ENCODE data around the gene C1orf210. TPM values are rescaled to one million over a fixed set of nuclear protein-coding genes. Genes with fewer than 3 reads are reported as not detected.

C1orf210 gene
- total and polyA plus RNA-seq, 11 donors, result not detected

- Histone ChIP-seq H3K27me3 (no peaks in the 10 kb centered on the region), H3K4me3 (no peak overlapping the region), H3K9me3 (no peaks in the 10 kb centered on the region), H3K27ac (no peak overlapping the region), H3K36me3 (no peaks in the 10 kb centered on the region), H3K4me1 (peaks cover 4 to 47% (median 10%) of the 10 kb centered on the region in 12 donors)
- ATAC-seq (no peak), DNase-seq (no peak)
- intact Hi-C loops (cut with DNase I), result loop anchor here in 5 of 10 donors (2.0 to 10.0 kb wide), 2 partner anchors 149 to 151 kb away; partner anchors contain the start of genes MED8 (in 4 of the 5) and SZT2 (in 4 of the 5)
- TF ChIP-seq POLR2A (IDR thresholded peaks at IDR 0.05) (no peak), CTCF (IDR thresholded peaks at IDR 0.05) (no peak)
- 89 to 96% (median 93%) methylated on average over 5 of the region's 5 CpGs for WGBS, 4 donors
Measured at GRCh38 chr1:43233631-43234030, 51.8 kb downstream of the C1orf210 start.

DNA sequence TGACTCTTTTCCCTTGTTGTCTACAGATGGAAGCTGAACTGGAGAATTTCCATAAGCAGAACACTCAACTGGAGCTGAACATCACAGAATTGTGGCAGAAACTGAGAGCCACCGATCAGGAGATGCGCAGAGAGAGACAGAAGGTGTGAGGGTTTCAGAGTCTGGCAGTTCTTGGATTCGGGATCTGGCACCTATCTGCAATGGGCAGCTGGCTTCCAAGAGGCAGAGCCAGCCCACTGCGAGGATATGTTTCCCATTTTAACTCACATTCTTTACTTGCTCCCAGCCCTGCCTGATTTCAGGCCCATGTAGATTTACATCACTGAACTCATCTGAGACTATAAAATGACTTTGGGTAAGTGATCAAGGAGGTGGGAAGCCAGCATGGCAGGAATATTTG, 52.9 kb downstream of the C1orf210 start:
- no peak for DNase-seq
- ATAC-seq, result no peak
- peak overlapping the region in 5 of 12 donors; percentile 16 to 64 (median 19) for H3K27ac ChIP-seq

DNA sequence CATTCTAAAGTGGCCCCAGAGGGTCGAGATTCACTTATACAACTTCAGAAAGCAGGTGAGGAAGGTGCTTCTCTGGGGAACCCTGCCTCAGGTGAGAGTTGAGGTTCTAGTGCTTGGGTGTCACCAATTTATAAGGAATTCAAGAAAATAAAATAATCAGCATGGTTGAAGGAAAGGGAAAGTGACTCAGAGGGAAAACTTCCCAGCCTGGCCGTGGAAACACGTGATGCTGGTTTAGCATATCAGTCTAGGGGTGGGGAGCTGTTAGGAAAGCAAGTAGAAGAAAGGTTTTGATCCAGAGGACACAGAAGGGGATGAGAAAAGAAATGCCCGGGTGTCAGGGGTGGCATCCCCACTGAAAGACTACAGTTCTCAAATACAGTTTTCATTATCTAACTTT, 53.3 kb downstream of the C1orf210 start:
- intact Hi-C loops (cut with DNase I), result loop anchor here in 4 of 10 donors (10.0 kb wide), 1 partner anchor 153 kb away; the partner anchor contains the start of genes MED8 (in 4 of the 4) and SZT2 (in 4 of the 4)
- no peaks in the 10 kb centered on the region for H3K27me3 ChIP-seq
- no peaks in the 10 kb centered on the region for H3K9me3 ChIP-seq
- H3K27ac ChIP-seq, result peak overlapping the region in 3 of 12 donors; percentile 19 to 64 (median 54)
- ATAC-seq (no peak), DNase-seq (no peak)
- WGBS, 4 donors, result 40 to 48% (median 45%) methylated on average over 4 of the region's 4 CpGs
- H3K4me1 ChIP-seq, result peaks cover 0 to 39% (median 5%) of the 10 kb centered on the region in 12 donors
- TF ChIP-seq CTCF (IDR thresholded peaks at IDR 0.05), result no peak
- no peak for TF ChIP-seq POLR2A (IDR thresholded peaks at IDR 0.05)
- H3K36me3 ChIP-seq, result no peaks in the 10 kb centered on the region
- H3K4me3 ChIP-seq, result no peak overlapping the region

More for the DNA sequence above, 52.9 kb downstream of the C1orf210 start:
- Histone ChIP-seq H3K4me1 (peaks cover 0 to 39% (median 5%) of the 10 kb centered on the region in 12 donors), H3K36me3 (no peaks in the 10 kb centered on the region), H3K9me3 (no peaks in the 10 kb centered on the region), H3K27me3 (no peaks in the 10 kb centered on the region), H3K4me3 (no peak overlapping the region)
- 60 to 77% (median 70%) methylated on average over 4 of the region's 4 CpGs for WGBS, 4 donors
- intact Hi-C loops (cut with DNase I), result loop anchor here in 4 of 10 donors (10.0 kb wide), 1 partner anchor 152 kb away; the partner anchor contains the start of genes MED8 (in 4 of the 4) and SZT2 (in 4 of the 4)
- TF ChIP-seq CTCF (IDR thresholded peaks at IDR 0.05), result no peak
- TF ChIP-seq POLR2A (IDR thresholded peaks at IDR 0.05), result no peak

Other genes starting within 250 kb of the C1orf210 start
- 10 to 100 TPM; 22.8 to 62.1 (median 27.2) TPM for gene EBNA1BP2, start 113.3 kb downstream of the C1orf210 start, total RNA-seq
- 100 to 1,000 TPM in 1 of 2 donors, 10 to 100 TPM in 1; 32.9 to 166 TPM for gene EBNA1BP2, start 113.3 kb downstream of the C1orf210 start, polyA plus RNA-seq
- gene CFAP57, start 113.3 kb downstream of the C1orf210 start, total RNA-seq, result under 1 TPM in 4 of 9 donors, not detected in 5; 0.07 to 0.34 (median 0.16) TPM
- gene CFAP57, start 113.3 kb downstream of the C1orf210 start, polyA plus RNA-seq, result under 1 TPM; 0.08 to 0.12 TPM
- gene TMEM125, start 15.6 kb downstream of the C1orf210 start, total RNA-seq, result under 1 TPM in 4 of 9 donors, not detected in 5; 0.15 to 0.68 (median 0.47) TPM
- under 1 TPM; 0.11 to 0.30 TPM for gene TMEM125, start 15.6 kb downstream of the C1orf210 start, polyA plus RNA-seq
- 10 to 100 TPM; 19.2 to 65.1 (median 28.4) TPM for gene TIE1, start 15.4 kb upstream of the C1orf210 start, total RNA-seq
- 10 to 100 TPM; 25.1 to 37.6 TPM for gene TIE1, start 15.4 kb upstream of the C1orf210 start, polyA plus RNA-seq
- gene MPL, start 52.2 kb upstream of the C1orf210 start, total RNA-seq, result under 1 TPM; 0.25 to 0.98 (median 0.59) TPM
- under 1 TPM in 1 of 2 donors, not detected in 1; 0.11 TPM for gene MPL, start 52.2 kb upstream of the C1orf210 start, polyA plus RNA-seq
- 10 to 100 TPM in 1 of 9 donors, 1 to 10 TPM in 5, under 1 TPM in 3; 0.45 to 16.9 (median 1.5) TPM for gene CDC20, start 73.4 kb upstream of the C1orf210 start, total RNA-seq
- gene CDC20, start 73.4 kb upstream of the C1orf210 start, polyA plus RNA-seq, result under 1 TPM; 0.38 to 0.49 TPM
- 10 to 100 TPM; 22.1 to 63.5 (median 33.6) TPM for gene ELOVL1, start 82.4 kb upstream of the C1orf210 start, total RNA-seq
- gene ELOVL1, start 82.4 kb upstream of the C1orf210 start, polyA plus RNA-seq, result 10 to 100 TPM; 25.7 to 93.4 TPM
- 10 to 100 TPM; 13.7 to 25.4 (median 16.9) TPM for gene MED8, start 104.2 kb upstream of the C1orf210 start, total RNA-seq
- gene MED8, start 104.2 kb upstream of the C1orf210 start, polyA plus RNA-seq, result 10 to 100 TPM; 11.7 to 31.4 TPM
- gene SZT2, start 104.3 kb upstream of the C1orf210 start, total RNA-seq, result 10 to 100 TPM; 19.0 to 39.7 (median 24.4) TPM
- 10 to 100 TPM; 13.1 to 29.1 TPM for gene SZT2, start 104.3 kb upstream of the C1orf210 start, polyA plus RNA-seq
- gene HYI, start 168.3 kb upstream of the C1orf210 start, total RNA-seq, result 10 to 100 TPM; 13.9 to 30.3 (median 20.9) TPM
- gene HYI, start 168.3 kb upstream of the C1orf210 start, polyA plus RNA-seq, result 10 to 100 TPM in 1 of 2 donors, 1 to 10 TPM in 1; 8.1 to 33.0 TPM
- gene PTPRF, start 245.3 kb upstream of the C1orf210 start, total RNA-seq, result 10 to 100 TPM in 1 of 9 donors, 1 to 10 TPM in 8; 2.1 to 74.1 (median 6.3) TPM
- gene PTPRF, start 245.3 kb upstream of the C1orf210 start, polyA plus RNA-seq, result 1 to 10 TPM in 1 of 2 donors, under 1 TPM in 1; 0.91 to 4.0 TPM